ENCODE data around the gene ZNF41. TPM values are rescaled to one million over a fixed set of nuclear protein-coding genes. Genes with fewer than 3 reads are reported as not detected.
"Not testable (repeated sequence)": the region's sequence is repeated elsewhere in the genome, so short reads cannot be mapped to it uniquely, and the experiment has no call there.

Gene ZNF41
- polyA plus RNA-seq, 1 experiment = 6.2 TPM

DNA sequence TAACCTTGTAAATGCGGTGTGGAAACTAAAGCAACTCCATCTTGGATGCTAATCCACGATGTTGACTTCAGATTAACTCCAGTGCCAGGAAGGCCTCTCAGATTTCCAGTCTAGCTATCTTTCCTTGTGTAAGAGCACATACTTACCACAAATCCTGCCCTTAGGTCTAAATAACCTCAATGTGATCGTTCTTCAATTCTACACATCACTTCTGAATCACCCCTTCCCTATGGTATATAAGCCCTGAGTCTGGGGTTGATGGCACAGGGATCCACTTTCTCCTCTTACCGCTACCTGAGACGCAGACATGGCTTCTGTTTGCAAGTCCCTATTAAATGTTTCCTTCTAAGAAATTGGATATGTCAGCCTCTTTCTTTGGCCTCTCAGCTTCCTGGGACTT lies 17.5 kb upstream of the ZNF41 start:
- CTCF ChIA-PET = interaction anchor here (1.3 to 2.4 kb wide), 4 partner anchors 23 to 188 kb away, joined by 3 to 12 read pairs (median 10); no protein-coding TSS in a partner anchor
- POLR2A ChIA-PET = interaction anchor here (1.1 kb wide), 1 partner anchor 23 kb away, joined by 3 read pairs; no protein-coding TSS in a partner anchor
- TF ChIP-seq, protein P1, sequence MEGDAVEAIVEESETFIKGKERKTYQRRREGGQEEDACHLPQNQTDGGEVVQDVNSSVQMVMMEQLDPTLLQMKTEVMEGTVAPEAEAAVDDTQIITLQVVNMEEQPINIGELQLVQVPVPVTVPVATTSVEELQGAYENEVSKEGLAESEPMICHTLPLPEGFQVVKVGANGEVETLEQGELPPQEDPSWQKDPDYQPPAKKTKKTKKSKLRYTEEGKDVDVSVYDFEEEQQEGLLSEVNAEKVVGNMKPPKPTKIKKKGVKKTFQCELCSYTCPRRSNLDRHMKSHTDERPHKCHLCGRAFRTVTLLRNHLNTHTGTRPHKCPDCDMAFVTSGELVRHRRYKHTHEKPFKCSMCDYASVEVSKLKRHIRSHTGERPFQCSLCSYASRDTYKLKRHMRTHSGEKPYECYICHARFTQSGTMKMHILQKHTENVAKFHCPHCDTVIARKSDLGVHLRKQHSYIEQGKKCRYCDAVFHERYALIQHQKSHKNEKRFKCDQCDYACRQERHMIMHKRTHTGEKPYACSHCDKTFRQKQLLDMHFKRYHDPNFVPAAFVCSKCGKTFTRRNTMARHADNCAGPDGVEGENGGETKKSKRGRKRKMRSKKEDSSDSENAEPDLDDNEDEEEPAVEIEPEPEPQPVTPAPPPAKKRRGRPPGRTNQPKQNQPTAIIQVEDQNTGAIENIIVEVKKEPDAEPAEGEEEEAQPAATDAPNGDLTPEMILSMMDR (IDR thresholded peaks at IDR 0.05; ENCODE audit: low read depth, low read length) = no peak
- H3K27me3 ChIP-seq (ENCODE audit: control insufficient read depth, insufficient read depth, low read length) = no peaks in the 10 kb centered on the region
- no peak overlapping the region for H3K4me3 ChIP-seq (ENCODE audit: low read depth, low read length)
- no peak overlapping the region for H3K27ac ChIP-seq (ENCODE audit: low read depth, low read length)
- no peaks in the 10 kb centered on the region for H3K9me3 ChIP-seq (ENCODE audit: control insufficient read depth, insufficient read depth, low read length)
- DNase-seq (ENCODE audit: low read depth, low spot score) = no peak

DNA sequence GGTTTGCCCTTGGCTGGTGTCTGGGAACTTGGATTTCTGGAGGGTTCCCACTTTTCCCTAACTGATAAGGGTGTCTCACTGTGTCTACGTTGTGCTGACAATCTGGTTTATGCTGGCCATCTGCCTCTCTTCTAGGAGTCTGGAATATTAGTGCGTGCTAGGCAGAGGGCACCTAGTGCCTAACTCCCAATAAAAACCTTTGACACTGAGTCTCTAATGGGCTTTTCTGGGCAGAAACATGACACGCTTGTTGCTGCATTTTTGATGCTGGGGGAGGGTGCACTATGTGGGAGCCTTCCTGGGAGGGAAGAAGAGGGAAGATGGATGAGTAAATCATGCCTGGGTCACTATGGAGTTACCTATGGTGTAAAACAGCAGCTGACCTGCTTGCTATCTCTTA lies 16.3 kb upstream of the ZNF41 start:
- TF ChIP-seq, protein P1 (IDR thresholded peaks at IDR 0.05; ENCODE audit: low read depth, low read length) = no peak
- H3K4me3 ChIP-seq (ENCODE audit: low read depth, low read length) = no peak overlapping the region
- H3K27ac ChIP-seq (ENCODE audit: low read depth, low read length) = no peak overlapping the region
- H3K27me3 ChIP-seq (ENCODE audit: control insufficient read depth, insufficient read depth, low read length) = no peaks in the 10 kb centered on the region
- CTCF ChIA-PET = interaction anchor here (1.8 kb wide), 1 partner anchor 24 kb away, joined by 8 read pairs; no protein-coding TSS in a partner anchor
- POLR2A ChIA-PET = no interaction called here
- no peaks in the 10 kb centered on the region for H3K9me3 ChIP-seq (ENCODE audit: control insufficient read depth, insufficient read depth, low read length)
- no peak for DNase-seq (ENCODE audit: low read depth, low spot score)

DNA sequence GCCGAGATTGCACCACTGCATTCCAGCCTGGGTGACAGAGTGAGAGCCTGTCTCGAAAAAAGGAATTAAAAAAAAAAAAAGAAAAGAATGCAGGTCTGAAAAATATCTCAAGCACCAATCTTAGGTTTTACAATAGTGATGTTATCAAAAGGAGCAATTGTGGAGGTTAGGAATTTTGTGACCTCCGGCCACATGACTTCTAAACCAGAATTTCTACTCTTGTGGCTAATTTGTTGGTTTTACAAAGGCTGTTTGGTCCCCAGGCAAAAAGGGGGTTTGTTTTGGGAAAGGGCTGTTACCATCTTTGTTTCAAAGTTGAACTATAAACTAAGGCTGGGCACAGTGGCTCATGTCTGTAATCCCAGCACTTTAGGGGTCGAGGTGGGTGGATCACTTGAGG lies 15.4 kb upstream of the ZNF41 start:
- Histone ChIP-seq H3K27me3 (ENCODE audit: control insufficient read depth, insufficient read depth, low read length) (no peaks in the 10 kb centered on the region), H3K27ac (ENCODE audit: low read depth, low read length) (no peak overlapping the region), H3K4me3 (ENCODE audit: low read depth, low read length) (no peak overlapping the region), H3K9me3 (ENCODE audit: control insufficient read depth, insufficient read depth, low read length) (no peaks in the 10 kb centered on the region)
- TF ChIP-seq, protein P1 (IDR thresholded peaks at IDR 0.05; ENCODE audit: low read depth, low read length) = no peak
- no peak for DNase-seq (ENCODE audit: low read depth, low spot score)
- CTCF ChIA-PET = interaction anchor here (1.8 kb wide), 1 partner anchor 25 kb away, joined by 8 read pairs; no protein-coding TSS in a partner anchor
- POLR2A ChIA-PET = no interaction called here

DNA sequence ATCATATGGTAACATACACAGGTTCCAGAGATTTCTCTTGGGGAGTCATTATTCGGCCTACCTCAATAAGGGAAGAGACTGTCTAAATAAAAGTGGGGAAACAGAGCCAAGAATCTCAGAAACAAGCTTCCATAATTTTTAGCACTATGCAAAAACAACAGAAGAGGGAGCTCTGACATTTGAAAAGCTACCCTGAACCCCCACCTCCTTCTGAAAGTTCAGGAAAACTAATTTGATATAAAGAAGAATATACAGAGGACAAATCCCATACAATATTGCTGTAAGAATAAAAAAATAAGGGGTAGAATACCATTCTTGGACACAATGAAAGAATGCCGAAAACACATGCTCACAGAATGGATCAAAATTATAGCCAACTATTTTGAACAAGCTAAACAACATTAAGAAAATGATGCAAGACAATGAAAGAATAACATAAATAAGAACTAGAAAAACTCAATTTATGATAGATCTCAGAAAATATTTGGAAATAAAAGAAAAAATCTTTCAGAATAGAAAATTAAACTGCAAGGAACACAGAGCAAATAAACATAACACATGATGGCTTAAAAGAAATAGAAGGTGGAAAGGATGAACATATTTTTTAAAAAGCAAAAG lies 14.4 kb upstream of the ZNF41 start:
- Histone ChIP-seq H3K27ac (ENCODE audit: low read depth, low read length) (no peak overlapping the region), H3K27me3 (ENCODE audit: control insufficient read depth, insufficient read depth, low read length) (no peaks in the 10 kb centered on the region), H3K4me3 (ENCODE audit: low read depth, low read length) (no peak overlapping the region), H3K9me3 (ENCODE audit: control insufficient read depth, insufficient read depth, low read length) (no peaks in the 10 kb centered on the region)
- DNase-seq (ENCODE audit: low read depth, low spot score) = no peak
- ChIA-PET POLR2A (interaction anchor here (0.7 kb wide), 1 partner anchor 26 kb away, joined by 3 read pairs; no protein-coding TSS in a partner anchor), CTCF (interaction anchor here (0.9 to 1.5 kb wide), 4 partner anchors 25 to 147 kb away, joined by 3 to 29 read pairs (median 8); no protein-coding TSS in a partner anchor)
- TF ChIP-seq, protein P1 (IDR thresholded peaks at IDR 0.05; ENCODE audit: low read depth, low read length) = peak; percentile 57

DNA sequence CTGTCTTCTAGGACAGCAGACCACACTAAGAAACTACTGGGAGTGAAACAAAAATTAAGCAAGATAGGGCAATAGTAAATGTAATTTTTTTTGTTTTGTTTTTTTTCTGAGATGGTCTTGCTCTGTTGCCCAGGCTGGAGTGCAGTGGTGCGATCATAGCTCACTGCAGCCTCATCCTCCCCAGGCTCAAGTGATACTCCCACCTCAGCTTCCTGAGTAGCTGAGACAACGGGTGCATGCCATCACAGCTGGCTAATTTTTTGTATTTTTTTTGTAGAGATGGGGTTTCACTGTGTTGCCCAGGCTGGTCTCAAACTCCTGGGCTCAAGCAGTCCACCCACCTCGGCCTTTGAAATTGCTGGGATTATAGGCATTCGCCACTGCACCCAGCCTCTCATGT lies 9.1 kb upstream of the ZNF41 start:
- H3K27ac ChIP-seq (ENCODE audit: low read depth, low read length); H3K4me3 ChIP-seq (ENCODE audit: low read depth, low read length); H3K9me3 ChIP-seq (ENCODE audit: control insufficient read depth, insufficient read depth, low read length); POLR2A ChIA-PET; CTCF ChIA-PET; DNase-seq (ENCODE audit: low read depth, low spot score); H3K27me3 ChIP-seq (ENCODE audit: control insufficient read depth, insufficient read depth, low read length): not testable (repeated sequence)
